ENCODE results near the gene METAP1. TPM values are rescaled to one million over a fixed set of nuclear protein-coding genes. Genes with fewer than 3 reads are reported as not detected.

The METAP1 gene
- total and polyA plus RNA-seq, 4 donors, result 9.5 to 16.9 (median 13.4) TPM

GRCh38 chr4:99088481-99089365 is 93.2 kb downstream of the METAP1 start, which contains the start of gene ADH5:
ADH5 (minus strand) TSS chr4:99088788; CDS start chr4:99088700, 88 bp downstream.
- Histone ChIP-seq H3K4me3 (ENCODE audit: low read depth in 1 of 3, low read length in 3 of 3) (peak within 1 kb of the TSS; percentile 75 to 97 (median 94)), H3K27me3 (ENCODE audit: control insufficient read depth in 4 of 4, insufficient read depth in 4 of 4, low read length in 3 of 4) (no peaks in the 10 kb centered on the region), H3K9me3 (ENCODE audit: control insufficient read depth in 4 of 4, low read length in 3 of 4) (no peaks in the 10 kb centered on the region), H3K27ac (ENCODE audit: low read depth in 1 of 2, low read length in 2 of 2) (peak within 1 kb of the TSS; percentile 90 to 94), H3K36me3 (ENCODE audit: control insufficient read depth in 4 of 4, insufficient read depth in 3 of 4, low read depth in 1 of 4, low read length in 3 of 4) (peaks cover 9 to 14% (median 11%) of the 10 kb centered on the region in 4 donors), H3K9ac (ENCODE audit: low read depth in 1 of 2, low read length in 2 of 2) (peak within 1 kb of the TSS; percentile 34 to 98), H3K4me1 (ENCODE audit: control insufficient read depth in 4 of 4, insufficient read depth in 4 of 4, low read length in 3 of 4) (peaks cover 4 to 17% (median 13%) of the 10 kb centered on the region in 4 donors)
- DNase-seq (ENCODE audit: low spot score), result peak; percentile 88
- no peak for TF ChIP-seq ZBTB33 (IDR thresholded peaks at IDR 0.05)
- peak; percentile 38 for TF ChIP-seq TAF1 (conservative IDR thresholded peaks at IDR 0.05)
- TF ChIP-seq HNF4A (conservative IDR thresholded peaks at IDR 0.05), result no peak
- TF ChIP-seq MAX (IDR thresholded peaks at IDR 0.05), result peak; percentile 26
- TF ChIP-seq FOXA1 (IDR thresholded peaks at IDR 0.05), result no peak
- TF ChIP-seq YY1 (IDR thresholded peaks at IDR 0.05), result peak; percentile 85
- TF ChIP-seq HNF4G (IDR thresholded peaks at IDR 0.05), result no peak
- TF ChIP-seq ATF3 (IDR thresholded peaks at IDR 0.05), result no peak
- no peak for TF ChIP-seq EGR1 (IDR thresholded peaks at IDR 0.05; ENCODE audit: low read depth in 2 of 2)
- TF ChIP-seq RAD21 (IDR thresholded peaks at IDR 0.05), result peak in 1 of 2 donors; percentile 21
- peak; percentile 52 to 74 for TF ChIP-seq GABPA (IDR thresholded peaks at IDR 0.05 in 1 of 2, conservative IDR thresholded peaks at IDR 0.05 in 1 of 2)
- peak; percentile 16 for TF ChIP-seq REST (IDR thresholded peaks at IDR 0.05)
- TF ChIP-seq CTCF (IDR thresholded peaks at IDR 0.05; ENCODE audit: low read depth, low read length, missing input control), result no peak
- TF ChIP-seq RXRA (IDR thresholded peaks at IDR 0.05), result no peak
- TF ChIP-seq JUND (IDR thresholded peaks at IDR 0.05), result no peak
- peak; percentile 44 for TF ChIP-seq SP1 (IDR thresholded peaks at IDR 0.05)
- TF ChIP-seq NR2F2 (IDR thresholded peaks at IDR 0.05), result no peak
- no peak for TF ChIP-seq FOXA2 (IDR thresholded peaks at IDR 0.05)
- under 1% methylated on average over 53 of the region's 53 CpGs for WGBS

Measured in liver (tissue), 9 donors.